HCT116 (cell line): Measurements from ENCODE around the gene PLXNB3. TPM values are rescaled to one million over a fixed set of nuclear protein-coding genes. Genes with fewer than 3 reads are reported as not detected.

Experiments
- ATAC-seq: fragments of 200-7000 bp; cut with Tn5 transposase; 2 replicates; pipeline ENCODE4 v1.9.1; 2020; ENCODE audit warnings: mild to moderate bottlenecking, moderate library complexity
- BruUV-seq: library from RNA; stranded (reverse); fragments of 400-500 nt; replicated peaks from 2 replicates; lab custom pipeline; 2021; lab: Mats Ljungman, UMichigan
- CTCF ChIA-PET: fragments of 300-600 bp; sonication (Branson Sonifier 250); formaldehyde crosslinking; loops from one replicate; lab custom pipeline; 2021; ENCODE audit warnings: antibody characterized with exemption; lab: Charles Lee
- POLR2A ChIA-PET: fragments of 300-600, 350-600 bp; sonication (Branson Sonifier 250); formaldehyde crosslinking; loops from one replicate; lab custom pipeline; 2021; ENCODE audit warnings: antibody characterized with exemption; lab: Charles Lee
- RAD21 ChIA-PET, 2 experiments: fragments of 300-600 bp; sonication (Branson Sonifier 250); formaldehyde crosslinking; loops; one replicate each; lab custom pipeline; 2023; ENCODE audit warnings: low total read pairs in 2 of 2; ENCODE audit not compliant: uncharacterized antibody in 2 of 2, unreplicated experiment in 2 of 2, low non-redundant PET in 1 of 2; lab: Charles Lee
- DNase-seq: peaks from one replicate; pipeline ENCODE4 v3.0.0-alpha.2; 2010; ENCODE audit warnings: low read depth, low spot score
- H2AFZ ChIP-seq: fragments of 200-600 bp; shearing (Covaris generic), sonication (generic); 2 replicates; pipeline ENCODE4 v1.6.1; 2017; ENCODE audit warnings: low read depth, mixed run types, mixed read lengths, antibody characterized with exemption, low read length; ENCODE audit not compliant: poor library complexity, severe bottlenecking
- H3K27ac ChIP-seq: 2 replicates; pipeline ENCODE4 v1.5.1; 2012; ENCODE audit warnings: low read depth, low read length
- H3K27me3 ChIP-seq: fragments of 200-600 bp; sonication (generic); 2 replicates; pipeline ENCODE4 v1.6.1; 2016; ENCODE audit warnings: mixed run types, low read length, mixed read lengths; ENCODE audit not compliant: insufficient read depth
- H3K36me3 ChIP-seq, 2 experiments: fragments of 200-500 bp in 1 of 2; fragments of 200-600 bp in 1 of 2; sonication (Bioruptor generic) in 1 of 2; sonication (generic) in 1 of 2; 2 replicates each; pipeline versions ENCODE4 v1.5.1 to v1.6.1; 2014 to 2016; ENCODE audit warnings: low read length in 2 of 2, inconsistent platforms in 1 of 2, mixed read lengths in 1 of 2, mixed run types in 1 of 2; ENCODE audit not compliant: insufficient read depth in 2 of 2, control insufficient read depth in 1 of 2
- H3K4me1 ChIP-seq, 2 experiments: fragments of 200-600 bp in 1 of 2; sonication (generic) in 1 of 2; 2 replicates each; pipeline versions ENCODE4 v1.5.1 to v1.6.1; 2012 to 2017; ENCODE audit warnings: low read length in 2 of 2, inconsistent platforms in 1 of 2, mild to moderate bottlenecking in 1 of 2, mixed read lengths in 1 of 2, mixed run types in 1 of 2, moderate library complexity in 1 of 2; ENCODE audit not compliant: insufficient read depth in 2 of 2, control insufficient read depth in 1 of 2
- H3K4me2 ChIP-seq: fragments of 200-600 bp; sonication (generic); 2 replicates; pipeline ENCODE4 v1.6.1; 2017; ENCODE audit warnings: mixed run types, low read length, mixed read lengths
- H3K4me3 ChIP-seq, 2 experiments: fragments of 200-600 bp in 1 of 2; sonication (generic) in 1 of 2; replicated peaks in 1 of 2; 2 replicates each; pipeline ENCODE4 v1.5.1; 2011 to 2016; ENCODE audit warnings: low read length in 2 of 2, control low read depth in 1 of 2, low read depth in 1 of 2, mild to moderate bottlenecking in 1 of 2, mixed read lengths in 1 of 2, mixed run types in 1 of 2
- H3K79me2 ChIP-seq: fragments of 200-600 bp; sonication (generic); 2 replicates; pipeline ENCODE4 v1.6.1; 2017; ENCODE audit warnings: mild to moderate bottlenecking, mixed run types, low read length, moderate library complexity, mixed read lengths; ENCODE audit not compliant: insufficient read depth
- H3K9ac ChIP-seq: fragments of 200-600 bp; sonication (generic); 2 replicates; pipeline ENCODE4 v1.6.1; 2016; ENCODE audit warnings: low read length, mixed read lengths
- H3K9me2 ChIP-seq: fragments of 200-600 bp; sonication (generic), shearing (Covaris generic); 2 replicates; pipeline ENCODE4 v1.6.1; 2017; ENCODE audit warnings: mixed run types, mild to moderate bottlenecking, moderate library complexity; ENCODE audit not compliant: insufficient read depth
- H3K9me3 ChIP-seq, 2 experiments: fragments of 200-500 bp in 1 of 2; fragments of 200-600 bp in 1 of 2; sonication (Bioruptor generic) in 1 of 2; sonication (generic) in 1 of 2; 2 replicates each; pipeline ENCODE4 v1.6.1; 2014 to 2017; ENCODE audit warnings: low read length in 2 of 2, mixed read lengths in 2 of 2, inconsistent platforms in 1 of 2, low read depth in 1 of 2, mild to moderate bottlenecking in 1 of 2, mixed run types in 1 of 2, moderate library complexity in 1 of 2; ENCODE audit not compliant: control insufficient read depth in 1 of 2, insufficient read depth in 1 of 2
- H4K20me1 ChIP-seq: fragments of 200-600 bp; sonication (generic), shearing (Covaris generic); 2 replicates; pipeline ENCODE4 v1.6.1; 2017; ENCODE audit warnings: mixed run types, mild to moderate bottlenecking, moderate library complexity; ENCODE audit not compliant: insufficient read depth
- CEBPB ChIP-seq: IDR thresholded peaks from 2 replicates; pipeline ENCODE4 v1.6.1; 2012; ENCODE audit warnings: low read depth
- EZH2 ChIP-seq: fragments of 200-600 bp; sonication (generic); IDR thresholded peaks from 2 replicates; pipeline ENCODE4 v1.6.1; 2017; ENCODE audit warnings: antibody characterized with exemption, mixed run types
- FOSL1 ChIP-seq: IDR thresholded peaks from 2 replicates; pipeline ENCODE4 v1.6.1; 2012; ENCODE audit warnings: low read depth
- POLR2AphosphoS5 ChIP-seq: IDR thresholded peaks from 2 replicates; pipeline ENCODE4 v1.6.1; 2011; ENCODE audit warnings: mild to moderate bottlenecking, low read depth, low read length, moderate library complexity
- RAD21 ChIP-seq: IDR thresholded peaks from 2 replicates; pipeline ENCODE4 v1.6.1; 2012; ENCODE audit warnings: low read depth, mild to moderate bottlenecking
- SRF ChIP-seq: IDR thresholded peaks from 2 replicates; pipeline ENCODE4 v1.6.1; 2012; ENCODE audit warnings: low read depth
- ZFX ChIP-seq: fragments of 450-650 bp; IDR thresholded peaks from 2 replicates; pipeline ENCODE4 v1.6.1; 2017
- intact Hi-C: fragments of 100-400 bp; cut with micrococcal nuclease; formaldehyde crosslinking; loops from 2 replicates; pipeline ENCODE4 v1.10.0; 2022
- total RNA-seq: library from RNA; stranded (reverse); gene quantifications from one replicate; pipeline ENCODE4 v1.2.1, GENCODE V29; 2021; ENCODE audit not compliant: unreplicated experiment
- TF ChIP-seq, protein P1 (sequence below), 3 experiments: fragments of 200-600 bp in 1 of 3; sonication (generic) in 1 of 3; IDR thresholded peaks in 2 of 3; conservative IDR thresholded peaks in 1 of 3; 2 replicates each; pipeline ENCODE4 v1.5.1; 2012 to 2017; ENCODE audit warnings: low read depth in 2 of 3, low read length in 2 of 3, antibody characterized with exemption in 1 of 3, borderline replicate concordance in 1 of 3, control low read depth in 1 of 3, mild to moderate bottlenecking in 1 of 3, mixed read lengths in 1 of 3, mixed run types in 1 of 3, moderate library complexity in 1 of 3; ENCODE audit not compliant: insufficient read depth in 1 of 3
- TF ChIP-seq, protein P2 (sequence below): IDR thresholded peaks from 2 replicates; pipeline ENCODE4 v1.6.1; 2011; ENCODE audit warnings: mild to moderate bottlenecking, low read length, moderate library complexity; ENCODE audit not compliant: insufficient replicate concordance; ENCODE audit errors: extremely low read depth
- TF ChIP-seq, protein P3 (sequence below): IDR thresholded peaks from 2 replicates; pipeline ENCODE4 v1.6.1; 2012
- TF ChIP-seq, protein P4 (sequence below): IDR thresholded peaks from 2 replicates; pipeline ENCODE4 v1.6.1; 2012

Gene PLXNB3
- total RNA-seq, 1 experiment from 2014 or later: 4.8 TPM

DNA sequence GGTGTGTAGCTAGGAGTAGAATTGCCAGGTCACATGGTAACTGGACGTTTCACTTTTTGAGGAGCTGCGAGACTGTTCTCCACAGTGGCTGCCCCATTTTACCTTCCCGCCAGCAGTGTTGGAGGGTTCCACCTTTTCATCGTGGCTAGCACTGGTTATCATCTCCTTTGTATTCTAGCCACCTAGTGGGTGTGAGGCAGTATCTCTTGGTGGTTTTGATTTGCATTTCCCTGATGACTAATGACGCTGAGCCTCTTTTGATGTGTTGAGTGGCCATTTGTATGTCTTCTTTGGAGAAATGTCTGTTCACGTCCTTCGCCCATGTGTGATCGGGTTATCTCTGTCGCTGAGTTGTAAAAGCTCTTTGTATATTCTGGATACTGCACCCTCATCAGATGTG lies 28.8 kb upstream of the PLXNB3 start:
- POLR2A ChIA-PET: no interaction called here
- TF ChIP-seq, protein P1, sequence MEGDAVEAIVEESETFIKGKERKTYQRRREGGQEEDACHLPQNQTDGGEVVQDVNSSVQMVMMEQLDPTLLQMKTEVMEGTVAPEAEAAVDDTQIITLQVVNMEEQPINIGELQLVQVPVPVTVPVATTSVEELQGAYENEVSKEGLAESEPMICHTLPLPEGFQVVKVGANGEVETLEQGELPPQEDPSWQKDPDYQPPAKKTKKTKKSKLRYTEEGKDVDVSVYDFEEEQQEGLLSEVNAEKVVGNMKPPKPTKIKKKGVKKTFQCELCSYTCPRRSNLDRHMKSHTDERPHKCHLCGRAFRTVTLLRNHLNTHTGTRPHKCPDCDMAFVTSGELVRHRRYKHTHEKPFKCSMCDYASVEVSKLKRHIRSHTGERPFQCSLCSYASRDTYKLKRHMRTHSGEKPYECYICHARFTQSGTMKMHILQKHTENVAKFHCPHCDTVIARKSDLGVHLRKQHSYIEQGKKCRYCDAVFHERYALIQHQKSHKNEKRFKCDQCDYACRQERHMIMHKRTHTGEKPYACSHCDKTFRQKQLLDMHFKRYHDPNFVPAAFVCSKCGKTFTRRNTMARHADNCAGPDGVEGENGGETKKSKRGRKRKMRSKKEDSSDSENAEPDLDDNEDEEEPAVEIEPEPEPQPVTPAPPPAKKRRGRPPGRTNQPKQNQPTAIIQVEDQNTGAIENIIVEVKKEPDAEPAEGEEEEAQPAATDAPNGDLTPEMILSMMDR (IDR thresholded peaks at IDR 0.05 in 2 of 3, conservative IDR thresholded peaks at IDR 0.05 in 1 of 3; ENCODE audit: borderline replicate concordance in 1 of 3, insufficient read depth in 1 of 3, low read depth in 2 of 3, low read length in 2 of 3): peak in 1 of 3 experiments; percentile 16; a peak in 1 of 6 replicates
- TF ChIP-seq FOSL1: no peak

GRCh38 chrX:153736071-153736820 lies 27.8 kb upstream of the PLXNB3 start:
- H3K9me3 ChIP-seq: no peaks in the 10 kb centered on the region
- H3K4me3 ChIP-seq: no peak overlapping the region
- no peak overlapping the region for H2AFZ ChIP-seq
- H3K27ac ChIP-seq: no peak overlapping the region
- H3K9ac ChIP-seq: no peak overlapping the region
- no peak for ATAC-seq
- H3K36me3 ChIP-seq: no peaks in the 10 kb centered on the region
- H3K27me3 ChIP-seq: no peaks in the 10 kb centered on the region
- ChIA-PET CTCF (no interaction called here), RAD21 (no interaction called here), POLR2A (interaction anchor here (0.6 kb wide), 1 partner anchor 192 kb away, joined by 3 read pairs; no protein-coding TSS in a partner anchor)
- BruUV-seq: no TSS peak
- H3K4me1 ChIP-seq: peaks cover 0 to 9% of the 10 kb centered on the region in 2 experiments; a peak in 1 of 4 replicates
- no peaks in the 10 kb centered on the region for H3K79me2 ChIP-seq
- no peak overlapping the region for H3K4me2 ChIP-seq
- no peaks in the 10 kb centered on the region for H3K9me2 ChIP-seq
- no peaks in the 10 kb centered on the region for H4K20me1 ChIP-seq
- DNase-seq: no peak
- intact Hi-C loops: no loop called here
- TF ChIP-seq RAD21 (no peak), CEBPB (no peak), ZFX (no peak), SRF (no peak), EZH2 (no peak), POLR2AphosphoS5 (no peak)
- TF ChIP-seq, protein P2, sequence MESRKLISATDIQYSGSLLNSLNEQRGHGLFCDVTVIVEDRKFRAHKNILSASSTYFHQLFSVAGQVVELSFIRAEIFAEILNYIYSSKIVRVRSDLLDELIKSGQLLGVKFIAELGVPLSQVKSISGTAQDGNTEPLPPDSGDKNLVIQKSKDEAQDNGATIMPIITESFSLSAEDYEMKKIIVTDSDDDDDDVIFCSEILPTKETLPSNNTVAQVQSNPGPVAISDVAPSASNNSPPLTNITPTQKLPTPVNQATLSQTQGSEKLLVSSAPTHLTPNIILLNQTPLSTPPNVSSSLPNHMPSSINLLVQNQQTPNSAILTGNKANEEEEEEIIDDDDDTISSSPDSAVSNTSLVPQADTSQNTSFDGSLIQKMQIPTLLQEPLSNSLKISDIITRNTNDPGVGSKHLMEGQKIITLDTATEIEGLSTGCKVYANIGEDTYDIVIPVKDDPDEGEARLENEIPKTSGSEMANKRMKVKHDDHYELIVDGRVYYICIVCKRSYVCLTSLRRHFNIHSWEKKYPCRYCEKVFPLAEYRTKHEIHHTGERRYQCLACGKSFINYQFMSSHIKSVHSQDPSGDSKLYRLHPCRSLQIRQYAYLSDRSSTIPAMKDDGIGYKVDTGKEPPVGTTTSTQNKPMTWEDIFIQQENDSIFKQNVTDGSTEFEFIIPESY: no peak
- TF ChIP-seq, protein P3, sequence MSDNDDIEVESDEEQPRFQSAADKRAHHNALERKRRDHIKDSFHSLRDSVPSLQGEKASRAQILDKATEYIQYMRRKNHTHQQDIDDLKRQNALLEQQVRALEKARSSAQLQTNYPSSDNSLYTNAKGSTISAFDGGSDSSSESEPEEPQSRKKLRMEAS: no peak
- TF ChIP-seq, protein P1 (IDR thresholded peaks at IDR 0.05 in 2 of 3, conservative IDR thresholded peaks at IDR 0.05 in 1 of 3; ENCODE audit: borderline replicate concordance in 1 of 3, insufficient read depth in 1 of 3, low read depth in 2 of 3, low read length in 2 of 3): no peak
- TF ChIP-seq, protein P4, sequence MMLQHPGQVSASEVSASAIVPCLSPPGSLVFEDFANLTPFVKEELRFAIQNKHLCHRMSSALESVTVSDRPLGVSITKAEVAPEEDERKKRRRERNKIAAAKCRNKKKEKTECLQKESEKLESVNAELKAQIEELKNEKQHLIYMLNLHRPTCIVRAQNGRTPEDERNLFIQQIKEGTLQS: no peak

More for the DNA sequence above, 28.8 kb upstream of the PLXNB3 start:
- Histone ChIP-seq H3K9ac (no peak overlapping the region), H3K4me2 (no peak overlapping the region; the same call in 1 of the 2 replicates), H3K79me2 (no peaks in the 10 kb centered on the region), H4K20me1 (no peaks in the 10 kb centered on the region), H3K4me1 (peaks cover 0 to 9% of the 10 kb centered on the region in 2 experiments; a peak in 1 of 4 replicates), H3K9me3 (no peaks in the 10 kb centered on the region), H3K36me3 (no peaks in the 10 kb centered on the region), H3K27ac (no peak overlapping the region), H3K27me3 (no peaks in the 10 kb centered on the region), H2AFZ (no peak overlapping the region), H3K9me2 (no peaks in the 10 kb centered on the region), H3K4me3 (no peak overlapping the region)
- BruUV-seq: no TSS peak
- no peak for DNase-seq
- ChIA-PET CTCF (no interaction called here), RAD21 (no interaction called here)
- intact Hi-C loops: no loop called here
- ATAC-seq: peak; percentile 55; the same call in 1 of the 2 replicates
